ENCODE measurements around the gene HSPBP1.

The HSPBP1 gene

GRCh38 chr19:55305491-55305890 lies 25.6 kb upstream of the HSPBP1 start:
- DNase-seq (ENCODE audit: low spot score): no peak

GRCh38 chr19:55304980-55305379 lies 25.1 kb upstream of the HSPBP1 start:
- DNase-seq (ENCODE audit: low spot score): no peak

- peak; percentile 30 for DNase-seq (ENCODE audit: low spot score)
These were observed 24.5 kb upstream of the HSPBP1 start for GRCh38 chr19:55304279-55304978.

GRCh38 chr19:55303477-55303876 lies 23.6 kb upstream of the HSPBP1 start:
- DNase-seq (ENCODE audit: low spot score): no peak

- no peak for DNase-seq (ENCODE audit: low spot score)
These were observed 22.4 kb upstream of the HSPBP1 start for GRCh38 chr19:55302318-55302703.

- DNase-seq (ENCODE audit: low spot score): peak; percentile 65
These were observed 21.8 kb upstream of the HSPBP1 start for GRCh38 chr19:55301459-55302317.

- no peak for DNase-seq (ENCODE audit: low spot score)
These were observed 21.1 kb upstream of the HSPBP1 start for GRCh38 chr19:55300886-55301458.

- DNase-seq (ENCODE audit: low spot score): no peak
These were observed 20.1 kb upstream of the HSPBP1 start for GRCh38 chr19:55299991-55300390.

GRCh38 chr19:55297267-55297666 lies 17.4 kb upstream of the HSPBP1 start:
- no peak for DNase-seq (ENCODE audit: low spot score)

GRCh38 chr19:55289117-55289796 lies 9.3 kb upstream of the HSPBP1 start:
- DNase-seq (ENCODE audit: low spot score): no peak

- DNase-seq (ENCODE audit: low spot score): no peak
These were observed 7.6 kb upstream of the HSPBP1 start for GRCh38 chr19:55287361-55288079.

GRCh38 chr19:55285229-55285890 lies 5.5 kb upstream of the HSPBP1 start:
- DNase-seq (ENCODE audit: low spot score): no peak

GRCh38 chr19:55284405-55285058 lies 4.6 kb upstream of the HSPBP1 start:
- no peak for DNase-seq (ENCODE audit: low spot score)

GRCh38 chr19:55283548-55284377 lies 3.9 kb upstream of the HSPBP1 start, which contains the start of gene BRSK1:
BRSK1 (plus strand) TSS chr19:55283997; CDS start chr19:55284443, 446 bp downstream.
- peak; percentile 69 for DNase-seq (ENCODE audit: low spot score)

- DNase-seq (ENCODE audit: low spot score): no peak
These were observed 570 bp downstream of the HSPBP1 start for GRCh38 chr19:55279340-55279739.

- DNase-seq (ENCODE audit: low spot score): no peak
These were observed 1.3 kb downstream of the HSPBP1 start for GRCh38 chr19:55278391-55279135.

GRCh38 chr19:55277494-55277893 lies 2.4 kb downstream of the HSPBP1 start:
- no peak for DNase-seq (ENCODE audit: low spot score)

GRCh38 chr19:55276720-55277430 lies 3.0 kb downstream of the HSPBP1 start:
- no peak for DNase-seq (ENCODE audit: low spot score)
